Colonic mucosa (tissue), 4 donors: ENCODE measurements around the gene CES2. TPM values are rescaled to one million over a fixed set of nuclear protein-coding genes. Genes with fewer than 3 reads are reported as not detected.
"Not testable (repeated sequence)": the region's sequence is repeated elsewhere in the genome, so short reads cannot be mapped to it uniquely, and the experiment has no call there.

Experiments
- DNase-seq: peaks from one replicate; pipeline ENCODE4 v3.0.0-alpha.2; 2020
- H3K27ac ChIP-seq: fragments of 200-600 bp; one replicate; pipeline ENCODE4 v1.8.0; 2021
- H3K27me3 ChIP-seq: fragments of 200-600 bp; one replicate; pipeline ENCODE4 v1.8.0; 2021
- H3K36me3 ChIP-seq: fragments of 200-600 bp; one replicate; pipeline ENCODE4 v1.8.0; 2021
- H3K4me1 ChIP-seq: fragments of 200-600 bp; one replicate; pipeline ENCODE4 v1.8.0; 2021; ENCODE audit warnings: mild to moderate bottlenecking
- H3K4me3 ChIP-seq: fragments of 200-600 bp; one replicate; pipeline ENCODE4 v1.8.0; 2021
- H3K9ac ChIP-seq, 2 donors: one replicate each; pipeline ENCODE4 v1.7.0; 2013; ENCODE audit warnings: control low read depth in 2 of 2, low read depth in 2 of 2, low read length in 2 of 2
- H3K9me3 ChIP-seq: fragments of 200-600 bp; one replicate; pipeline ENCODE4 v1.8.0; 2021
- intact Hi-C: fragments of 100-400 bp; cut with DNase I; formaldehyde crosslinking; loops from one replicate; pipeline ENCODE4 v1.14.1; 2022
- total RNA-seq, 2 donors: library from RNA; stranded (reverse); fragmentation: NEBNext Ultra II Directional in 1 of 2; extraction: Animal tissue kit (Norgen Biotek cat#: 25700) in 1 of 2; gene quantifications; one replicate each; pipeline ENCODE4 v1.2.1, GENCODE V29; 2021
- TF ChIP-seq, protein P1 (sequence below): fragments of 200-600 bp; IDR thresholded peaks from one replicate; pipeline ENCODE4 v1.8.0; 2022; ENCODE audit warnings: antibody characterized with exemption, mild to moderate bottlenecking
- donor health status: healthy.
- donor health status: DM: no; HTN: no; CAD: no.
- donor health status: DM: no; HTN: no; CAD: no.

CES2 gene
- total RNA-seq, 2 donors from 2014 or later = 407 to 525 TPM

- peaks cover 20% of the 10 kb centered on the region for H3K4me1 ChIP-seq
- H3K9me3 ChIP-seq = no peaks in the 10 kb centered on the region
- peak within 1 kb of the TSS; percentile 94 for H3K4me3 ChIP-seq
- DNase-seq = peak; percentile 92
- H3K9ac ChIP-seq = peak within 1 kb of the TSS; percentile 97 to 99
- TF ChIP-seq, protein P1, sequence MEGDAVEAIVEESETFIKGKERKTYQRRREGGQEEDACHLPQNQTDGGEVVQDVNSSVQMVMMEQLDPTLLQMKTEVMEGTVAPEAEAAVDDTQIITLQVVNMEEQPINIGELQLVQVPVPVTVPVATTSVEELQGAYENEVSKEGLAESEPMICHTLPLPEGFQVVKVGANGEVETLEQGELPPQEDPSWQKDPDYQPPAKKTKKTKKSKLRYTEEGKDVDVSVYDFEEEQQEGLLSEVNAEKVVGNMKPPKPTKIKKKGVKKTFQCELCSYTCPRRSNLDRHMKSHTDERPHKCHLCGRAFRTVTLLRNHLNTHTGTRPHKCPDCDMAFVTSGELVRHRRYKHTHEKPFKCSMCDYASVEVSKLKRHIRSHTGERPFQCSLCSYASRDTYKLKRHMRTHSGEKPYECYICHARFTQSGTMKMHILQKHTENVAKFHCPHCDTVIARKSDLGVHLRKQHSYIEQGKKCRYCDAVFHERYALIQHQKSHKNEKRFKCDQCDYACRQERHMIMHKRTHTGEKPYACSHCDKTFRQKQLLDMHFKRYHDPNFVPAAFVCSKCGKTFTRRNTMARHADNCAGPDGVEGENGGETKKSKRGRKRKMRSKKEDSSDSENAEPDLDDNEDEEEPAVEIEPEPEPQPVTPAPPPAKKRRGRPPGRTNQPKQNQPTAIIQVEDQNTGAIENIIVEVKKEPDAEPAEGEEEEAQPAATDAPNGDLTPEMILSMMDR = no peak
- intact Hi-C loops = loop anchor here (5.0 kb wide), 1 partner anchor 37 kb away; no protein-coding TSS in a partner anchor
- H3K27me3 ChIP-seq = no peaks in the 10 kb centered on the region
- peak within 1 kb of the TSS; percentile 86 for H3K27ac ChIP-seq
- no peaks in the 10 kb centered on the region for H3K36me3 ChIP-seq
Observed at GRCh38 chr16:66934138-66934838, 1.0 kb upstream of the CES2 start, which contains the start of gene CIAO2B. CIAO2B (minus strand) TSS chr16:66934402; CDS start chr16:66934364, 38 bp downstream.

DNA sequence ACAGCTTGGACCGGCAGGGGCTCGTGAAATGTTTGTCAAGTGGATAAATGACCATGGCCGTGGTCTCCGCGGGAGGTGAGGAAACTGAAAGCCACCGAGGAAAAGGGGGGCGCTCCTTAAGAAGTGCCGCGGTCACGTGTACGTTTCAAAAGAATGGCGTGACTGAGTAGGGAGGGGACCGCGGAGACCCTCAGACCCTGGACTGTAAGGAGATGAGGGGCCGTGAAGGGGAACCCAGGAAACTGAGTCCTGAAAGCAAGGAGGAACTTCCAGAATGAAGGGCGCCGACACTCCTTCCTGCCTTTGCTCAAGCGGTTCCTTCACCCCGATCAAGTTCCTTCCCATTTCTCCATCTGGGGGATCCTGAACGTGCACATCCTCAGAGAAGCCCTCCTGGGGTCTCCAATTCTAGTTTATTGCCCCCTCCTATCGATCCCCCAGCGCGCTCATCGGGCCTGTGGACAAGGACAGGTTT lies 440 bp upstream of the CES2 start:
- H3K36me3 ChIP-seq, H3K9me3 ChIP-seq, H3K27me3 ChIP-seq, DNase-seq: not testable (repeated sequence)
- intact Hi-C loops = loop anchor here (5.0 kb wide), 1 partner anchor 38 kb away; no protein-coding TSS in a partner anchor
- peaks cover 20% of the 10 kb centered on the region for H3K4me1 ChIP-seq
- H3K27ac ChIP-seq = peak overlapping the region; percentile 86
- H3K4me3 ChIP-seq = peak overlapping the region; percentile 94
- peak overlapping the region; percentile 97 to 99 for H3K9ac ChIP-seq

GRCh38 chr16:66936462-66936861 lies 1.1 kb downstream of the CES2 start:
- intact Hi-C loops = no loop called here
- H3K9ac ChIP-seq = peak overlapping the region in 1 of 2 donors; percentile 99
- peaks cover 20% of the 10 kb centered on the region for H3K4me1 ChIP-seq
- no peaks in the 10 kb centered on the region for H3K9me3 ChIP-seq
- H3K27ac ChIP-seq = peak overlapping the region; percentile 86
- peaks cover 13% of the 10 kb centered on the region for H3K36me3 ChIP-seq
- no peaks in the 10 kb centered on the region for H3K27me3 ChIP-seq
- peak overlapping the region; percentile 94 for H3K4me3 ChIP-seq
- TF ChIP-seq, protein P1 = no peak
- DNase-seq = peak; percentile 71

- H3K9me3 ChIP-seq = no peaks in the 10 kb centered on the region
- H3K4me3 ChIP-seq = peak overlapping the region; percentile 94
- H3K36me3 ChIP-seq = peaks cover 15% of the 10 kb centered on the region
- peak overlapping the region in 1 of 2 donors; percentile 99 for H3K9ac ChIP-seq
- H3K4me1 ChIP-seq = peaks cover 20% of the 10 kb centered on the region
- DNase-seq = no peak
- H3K27me3 ChIP-seq = no peaks in the 10 kb centered on the region
- intact Hi-C loops = no loop called here
- H3K27ac ChIP-seq = peak overlapping the region; percentile 86
- TF ChIP-seq, protein P1 = no peak
Observed at GRCh38 chr16:66936889-66937554, 1.7 kb downstream of the CES2 start.

DNA sequence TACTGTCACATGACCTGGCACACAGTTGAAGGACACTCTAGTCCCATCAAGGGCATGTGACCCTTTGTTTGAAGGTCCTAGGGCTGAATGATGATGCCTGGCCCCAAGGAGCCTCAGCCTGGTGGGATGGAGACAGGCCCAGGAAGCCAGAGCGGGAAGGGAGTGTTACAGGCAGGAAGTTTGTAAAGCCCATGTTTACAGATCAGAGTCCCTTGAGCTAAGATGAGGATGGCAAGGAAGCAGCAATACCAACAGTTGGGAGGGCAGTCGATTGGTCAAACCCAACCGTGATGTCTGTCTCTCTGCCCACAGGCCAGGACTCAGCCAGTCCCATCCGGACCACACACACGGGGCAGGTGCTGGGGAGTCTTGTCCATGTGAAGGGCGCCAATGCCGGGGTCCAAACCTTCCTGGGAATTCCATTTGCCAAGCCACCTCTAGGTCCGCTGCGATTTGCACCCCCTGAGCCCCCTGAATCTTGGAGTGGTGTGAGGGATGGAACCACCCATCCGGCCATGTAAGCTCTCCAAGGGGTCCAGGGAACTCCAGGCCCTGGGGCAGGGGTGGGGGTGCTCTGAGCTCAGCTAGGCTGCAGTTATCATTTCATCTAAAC lies 2.5 kb downstream of the CES2 start:
- no peaks in the 10 kb centered on the region for H3K27me3 ChIP-seq
- peak overlapping the region in 1 of 2 donors; percentile 7 for H3K9ac ChIP-seq
- H3K27ac ChIP-seq = peak overlapping the region; percentile 86
- H3K4me1 ChIP-seq = peaks cover 16% of the 10 kb centered on the region
- TF ChIP-seq, protein P1 = no peak
- no peak for DNase-seq
- intact Hi-C loops = no loop called here
- H3K4me3 ChIP-seq = no peak overlapping the region
- H3K9me3 ChIP-seq = no peaks in the 10 kb centered on the region
- peaks cover 21% of the 10 kb centered on the region for H3K36me3 ChIP-seq
